AG20443 (cell line): ENCODE results near the gene COL23A1.
"Not testable (repeated sequence)": the region's sequence is repeated elsewhere in the genome, so short reads cannot be mapped to it uniquely, and the experiment has no call there.

Source experiments
- DNase-seq: peaks from one replicate; pipeline ENCODE4 v3.0.0; 2012; ENCODE audit warnings: low spot score, mixed read lengths

COL23A1 gene

GRCh38 chr5:178505639-178506407, 84.4 kb downstream of the COL23A1 start:
- no peak for DNase-seq

GRCh38 chr5:178504340-178504960, 85.7 kb downstream of the COL23A1 start:
- no peak for DNase-seq

GRCh38 chr5:178502401-178503100, 87.6 kb downstream of the COL23A1 start:
- DNase-seq = no peak

DNA sequence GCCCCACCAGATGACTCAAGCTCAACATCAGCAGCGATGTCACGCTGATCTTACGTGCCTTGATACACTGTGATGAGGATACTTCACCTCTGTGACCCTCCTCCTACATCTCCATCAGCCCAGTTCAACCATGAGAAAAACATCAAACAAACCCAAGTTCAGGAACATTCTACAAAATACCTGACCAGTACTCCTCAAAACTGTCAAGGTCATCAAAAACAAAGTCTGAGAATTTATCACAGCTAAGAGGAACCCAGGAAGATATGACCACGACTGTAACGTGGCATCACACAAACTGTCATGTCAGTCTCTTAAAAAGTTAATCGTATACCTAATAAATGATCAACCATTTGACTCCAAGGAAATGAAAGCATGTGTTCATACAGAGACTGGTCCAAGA, 90.8 kb downstream of the COL23A1 start:
- DNase-seq = no peak

- no peak for DNase-seq
These were observed 93.6 kb downstream of the COL23A1 start for GRCh38 chr5:178496642-178497041.

DNA sequence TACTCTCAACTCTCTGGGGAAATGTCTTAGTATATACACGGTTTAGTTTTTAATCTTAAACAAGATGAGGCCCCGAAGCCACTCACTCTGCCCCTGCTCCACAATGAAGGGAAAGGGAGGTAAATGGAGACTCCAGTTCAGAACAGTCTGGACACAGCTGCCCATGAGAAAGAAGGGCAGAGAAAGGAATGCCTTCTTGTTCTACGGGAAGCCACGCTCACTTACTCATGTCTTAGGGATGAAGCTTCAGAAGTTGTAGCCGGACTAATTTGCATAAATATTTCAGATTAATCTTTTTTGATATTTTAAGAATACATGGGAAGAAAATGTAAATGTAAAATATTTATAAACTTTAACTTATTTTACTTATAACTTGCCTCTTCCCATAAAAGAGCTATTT, 94.0 kb downstream of the COL23A1 start:
- DNase-seq = no peak

DNA sequence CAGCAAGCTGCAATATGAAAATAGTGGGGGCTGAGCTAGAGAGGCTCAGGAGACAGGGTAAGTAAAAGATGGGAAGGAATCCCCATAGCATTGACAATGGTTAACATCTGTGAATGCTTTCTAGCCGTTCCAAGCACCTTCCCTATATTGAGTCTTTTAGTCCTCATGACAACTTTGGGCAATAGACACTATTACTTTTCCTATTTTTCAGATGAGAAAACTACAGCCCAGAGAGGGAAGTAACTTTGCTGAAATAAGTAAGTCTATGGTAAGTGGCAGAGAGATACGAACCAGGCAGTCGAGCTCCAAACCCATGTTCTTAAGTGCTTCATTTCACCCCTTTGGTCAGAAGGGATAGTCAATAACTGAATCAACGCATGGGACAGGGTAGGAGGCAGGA, 94.5 kb downstream of the COL23A1 start:
- DNase-seq = no peak

GRCh38 chr5:178492278-178492677, 97.9 kb downstream of the COL23A1 start:
- DNase-seq = no peak

GRCh38 chr5:178490935-178491652, 99.1 kb downstream of the COL23A1 start:
- DNase-seq = no peak

- no peak for DNase-seq
These were observed 100.8 kb downstream of the COL23A1 start for GRCh38 chr5:178489271-178489976.

GRCh38 chr5:178488696-178489095, 101.5 kb downstream of the COL23A1 start:
- no peak for DNase-seq

- DNase-seq = no peak
These were observed 102.1 kb downstream of the COL23A1 start for GRCh38 chr5:178487911-178488600.

GRCh38 chr5:178486878-178487512, 103.2 kb downstream of the COL23A1 start:
- DNase-seq = not testable (repeated sequence)

DNA sequence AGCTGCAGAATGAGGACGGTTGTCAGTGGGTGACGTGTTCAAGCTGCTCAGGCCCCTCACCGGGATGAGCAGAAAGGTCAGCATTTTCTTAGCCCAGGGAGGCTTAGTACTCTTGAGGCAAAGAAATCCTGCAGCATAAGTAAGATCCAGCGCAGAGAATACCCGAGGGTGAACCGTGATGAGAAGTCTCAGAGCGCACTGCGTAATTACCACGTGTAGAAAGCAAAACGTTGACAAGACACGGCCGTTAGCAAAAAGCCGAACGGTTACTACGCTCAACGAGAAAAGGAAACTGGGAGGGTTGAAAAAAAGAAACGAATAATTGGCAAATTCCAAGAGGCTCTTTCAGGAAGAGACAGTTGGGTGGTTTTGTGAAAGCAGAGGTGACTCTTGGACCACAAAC, 104.0 kb downstream of the COL23A1 start:
- DNase-seq = no peak

DNA sequence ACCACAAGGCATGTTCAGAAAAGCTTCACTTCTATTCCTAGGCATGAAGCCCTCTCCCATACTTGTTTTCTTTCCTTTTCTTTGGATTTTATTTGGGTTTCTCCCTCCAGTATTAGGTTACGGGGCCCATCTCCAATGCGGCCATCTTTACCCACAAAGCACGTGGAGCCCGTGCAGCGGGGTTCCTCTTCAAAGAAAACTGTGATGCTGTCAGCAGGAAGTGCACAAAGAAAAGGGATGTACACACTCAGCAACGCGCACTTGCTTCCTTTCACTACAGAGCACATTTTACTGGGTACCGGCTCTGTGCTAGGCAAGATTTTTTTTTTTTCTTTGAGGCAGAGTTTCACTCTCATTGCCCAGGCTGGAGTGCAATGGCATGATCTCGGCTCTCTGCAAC, 106.6 kb downstream of the COL23A1 start:
- no peak for DNase-seq

DNA sequence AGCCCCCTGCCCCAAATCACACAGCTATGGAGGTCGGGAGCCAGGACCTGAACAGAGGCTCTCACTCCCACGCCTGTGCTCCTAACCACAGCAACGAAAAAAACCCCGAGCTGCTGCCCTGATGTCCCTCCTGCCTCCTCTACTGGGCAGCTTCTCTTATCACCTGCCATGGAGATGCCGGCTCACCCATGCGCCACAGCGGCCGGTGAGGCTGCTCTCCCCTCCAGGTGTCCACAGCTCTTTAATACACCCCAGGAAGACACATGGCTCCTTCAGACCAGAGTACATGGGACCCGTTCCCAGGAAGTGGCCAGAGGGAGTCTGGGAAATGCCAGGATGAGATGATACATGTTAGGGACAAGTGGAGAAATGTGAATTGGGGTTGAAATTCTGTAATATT, 110.9 kb downstream of the COL23A1 start:
- DNase-seq = no peak

DNA sequence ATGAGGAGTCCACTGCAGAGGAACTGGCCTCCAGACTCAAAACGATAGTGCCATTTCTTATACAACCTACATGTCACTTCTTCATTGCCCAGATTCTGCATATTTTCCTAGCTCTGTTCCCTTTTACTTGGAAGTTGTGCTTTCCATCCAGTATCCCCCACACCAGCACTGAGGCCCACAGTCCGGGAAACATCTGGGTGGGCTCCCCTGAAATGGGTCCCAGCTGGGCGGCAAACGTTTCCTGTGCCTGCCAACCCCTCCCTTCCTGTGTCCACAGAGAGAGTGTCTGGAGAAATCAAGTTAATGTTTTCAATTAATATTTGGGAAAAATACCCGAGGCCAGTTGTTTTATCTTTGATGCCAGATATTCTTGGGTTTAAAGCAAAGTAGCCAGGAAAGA, 111.8 kb downstream of the COL23A1 start:
- no peak for DNase-seq

GRCh38 chr5:178477802-178478201, 112.4 kb downstream of the COL23A1 start:
- DNase-seq = no peak

- no peak for DNase-seq
These were observed 113.0 kb downstream of the COL23A1 start for GRCh38 chr5:178476972-178477754.

- DNase-seq = no peak
These were observed 113.7 kb downstream of the COL23A1 start for GRCh38 chr5:178476531-178476930.
